Esophagus muscularis mucosa (tissue), 4 donors: ENCODE data around the gene PIGM. TPM values are rescaled to one million over a fixed set of nuclear protein-coding genes. Genes with fewer than 3 reads are reported as not detected.
A peak's percentile ranks its signal among the peaks of the same experiment; 100 is the strongest.

Experiments
- DNase-seq: peaks from one replicate; pipeline ENCODE4 v3.0.0-alpha.2; 2017; ENCODE audit errors: extremely low spot score
- H3K27ac ChIP-seq, 4 donors: fragments of 200-600 bp; sonication (generic); replicated peaks in 1 of 4; 1 replicate in 3 of 4; 2 replicates in 1 of 4; pipeline ENCODE4 v1.5.1; 2016 to 2019; ENCODE audit warnings: mild to moderate bottlenecking in 1 of 4
- H3K27me3 ChIP-seq, 4 donors: fragments of 200-600 bp; sonication (generic); one replicate each; pipeline versions ENCODE4 v1.5.1 to v1.6.0; 2016 to 2019
- H3K36me3 ChIP-seq, 4 donors: fragments of 200-600 bp; sonication (generic); one replicate each; pipeline ENCODE4 v1.5.1; 2016 to 2019
- H3K4me1 ChIP-seq, 4 donors: fragments of 200-600 bp; sonication (generic); one replicate each; pipeline ENCODE4 v1.5.1; 2016 to 2019
- H3K4me3 ChIP-seq, 4 donors: fragments of 200-600 bp; sonication (generic); 1 replicate in 2 of 4; 2 replicates in 2 of 4; pipeline ENCODE4 v1.5.1; 2016 to 2019; ENCODE audit warnings: mild to moderate bottlenecking in 4 of 4, moderate library complexity in 1 of 4
- H3K9me3 ChIP-seq, 4 donors: fragments of 200-600 bp; sonication (generic); 1 replicate in 3 of 4; 2 replicates in 1 of 4; pipeline ENCODE4 v1.5.1; 2016 to 2019
- CTCF ChIP-seq, 3 experiments: fragments of 200-600 bp in 2 of 3; fragments of 450-650 bp in 1 of 3; sonication (generic) in 2 of 3; IDR thresholded peaks; one replicate each; pipeline ENCODE4 v1.5.1; 2017 to 2019; ENCODE audit warnings: antibody characterized with exemption in 3 of 3, mild to moderate bottlenecking in 2 of 3, moderate library complexity in 1 of 3
- EP300 ChIP-seq: sonication (generic); formaldehyde crosslinking; IDR thresholded peaks from one replicate; pipeline ENCODE4 v1.6.1; 2017; ENCODE audit warnings: antibody characterized with exemption
- POLR2A ChIP-seq: fragments of 450-650 bp; IDR thresholded peaks from one replicate; pipeline ENCODE4 v1.6.1; 2017; ENCODE audit warnings: antibody characterized with exemption, moderate library complexity, mild to moderate bottlenecking, low read depth
- POLR2AphosphoS5 ChIP-seq, 2 donors: sonication (generic); formaldehyde crosslinking; IDR thresholded peaks; one replicate each; pipeline ENCODE4 v1.6.1; 2017; ENCODE audit warnings: antibody characterized with exemption in 2 of 2
- WGBS: methylation state at CpG from one replicate; pipeline ENCODE4 v1.1.5; 2018; 5-methylcytosine and 5-hydroxymethylcytosine counted together
- intact Hi-C: fragments of 100-400 bp; cut with DNase I; formaldehyde crosslinking; loops from one replicate; pipeline ENCODE4 v1.15.1; 2023
- total RNA-seq, 4 donors: library from RNA; depleted of rRNA; stranded (reverse); fragments of >200 nt; gene quantifications; one replicate each; pipeline versions ENCODE4 v1.1.0 to v1.2.1, GENCODE V29; 2016

Gene PIGM
- total RNA-seq, 4 donors from 2014 or later, result 2.8 to 4.9 (median 4.6) TPM

- no peaks in the 10 kb centered on the region for H3K9me3 ChIP-seq
- intact Hi-C loops, result no loop called here
- no peaks in the 10 kb centered on the region for H3K36me3 ChIP-seq
- TF ChIP-seq CTCF (IDR thresholded peaks at IDR 0.05) (no peak), POLR2AphosphoS5 (IDR thresholded peaks at IDR 0.05) (no peak), POLR2A (no peak), EP300 (no peak)
- H3K27me3 ChIP-seq, result peaks cover 0 to 33% (median 8%) of the 10 kb centered on the region in 4 donors
- no peak for DNase-seq
- 88% methylated on average over 5 of the region's 5 CpGs for WGBS
- H3K27ac ChIP-seq, result no peak overlapping the region
- H3K4me3 ChIP-seq, result no peak overlapping the region
- H3K4me1 ChIP-seq, result peaks cover 9 to 16% (median 14%) of the 10 kb centered on the region in 4 donors
Observed at GRCh38 chr1:160071289-160071688, 39.5 kb upstream of the PIGM start.

- no peak for DNase-seq
- 3% methylated on average over 44 of the region's 46 CpGs for WGBS
- peak overlapping the region; percentile 55 to 59 (median 58) for H3K4me3 ChIP-seq
- H3K27ac ChIP-seq, result no peak overlapping the region
- H3K36me3 ChIP-seq, result no peaks in the 10 kb centered on the region
- H3K4me1 ChIP-seq, result peaks cover 9 to 16% (median 14%) of the 10 kb centered on the region in 4 donors
- H3K9me3 ChIP-seq, result no peaks in the 10 kb centered on the region
- intact Hi-C loops, result no loop called here
- TF ChIP-seq POLR2AphosphoS5 (IDR thresholded peaks at IDR 0.05) (peak in 1 of 2 donors; percentile 19), CTCF (IDR thresholded peaks at IDR 0.05) (no peak)
- H3K27me3 ChIP-seq, result peaks cover 0 to 33% (median 8%) of the 10 kb centered on the region in 4 donors
Observed at GRCh38 chr1:160070243-160071163, 38.7 kb upstream of the PIGM start.

GRCh38 chr1:160069460-160070231, 37.9 kb upstream of the PIGM start, which contains the start of gene KCNJ10:
KCNJ10 (minus strand) TSS chr1:160070160; CDS start chr1:160042532, 27,628 bp downstream.
- H3K27me3 ChIP-seq, result peaks cover 0 to 33% (median 8%) of the 10 kb centered on the region in 4 donors
- intact Hi-C loops, result no loop called here
- TF ChIP-seq POLR2A (no peak), POLR2AphosphoS5 (IDR thresholded peaks at IDR 0.05) (no peak), EP300 (no peak), CTCF (IDR thresholded peaks at IDR 0.05) (no peak)
- 17% methylated on average over 16 of the region's 32 CpGs for WGBS
- no peak for DNase-seq
- no peaks in the 10 kb centered on the region for H3K36me3 ChIP-seq
- H3K4me1 ChIP-seq, result peaks cover 9 to 16% (median 14%) of the 10 kb centered on the region in 4 donors
- H3K27ac ChIP-seq, result no peak within 1 kb of the TSS
- H3K4me3 ChIP-seq, result peak within 1 kb of the TSS; percentile 55 to 59 (median 58)
- H3K9me3 ChIP-seq, result no peaks in the 10 kb centered on the region

- Histone ChIP-seq H3K9me3 (no peaks in the 10 kb centered on the region), H3K4me3 (no peak overlapping the region), H3K4me1 (peaks cover 9 to 16% (median 14%) of the 10 kb centered on the region in 4 donors), H3K36me3 (no peaks in the 10 kb centered on the region), H3K27me3 (peaks cover 0 to 33% (median 8%) of the 10 kb centered on the region in 4 donors), H3K27ac (no peak overlapping the region)
- 64% methylated on average over 4 of the region's 5 CpGs for WGBS
- DNase-seq, result no peak
- TF ChIP-seq EP300 (no peak), POLR2AphosphoS5 (IDR thresholded peaks at IDR 0.05) (no peak), CTCF (IDR thresholded peaks at IDR 0.05) (no peak), POLR2A (no peak)
- intact Hi-C loops, result no loop called here
Observed at GRCh38 chr1:160068225-160068624, 36.4 kb upstream of the PIGM start.
